SU-DHL-6 (cell line): Measurements from ENCODE around the gene HAUS7.

Experiments
- H2AFZ ChIP-seq: fragments of 200-600 bp; sonication (generic); 2 replicates; pipeline ENCODE4 v1.6.1; 2014; ENCODE audit warnings: low read depth, mild to moderate bottlenecking, moderate library complexity, mixed read lengths, antibody characterized with exemption, low read length; ENCODE audit not compliant: severe bottlenecking
- H3F3A ChIP-seq: fragments of 200-600 bp; shearing (Covaris generic); 2 replicates; pipeline ENCODE4 v1.6.0; 2016; ENCODE audit warnings: antibody characterized with exemption, mild to moderate bottlenecking; ENCODE audit not compliant: insufficient read depth
- H3K27ac ChIP-seq: fragments of 200-600 bp; sonication (generic); 2 replicates; pipeline ENCODE4 v1.5.1; 2016; ENCODE audit warnings: low read depth, mild to moderate bottlenecking, low read length, moderate library complexity, mixed read lengths
- H3K27me3 ChIP-seq: fragments of 200-600 bp; sonication (generic), shearing (Covaris generic); 2 replicates; pipeline ENCODE4 v1.6.0; 2014; ENCODE audit warnings: mild to moderate bottlenecking, low read length
- H3K36me3 ChIP-seq: fragments of 200-600 bp; sonication (generic); 2 replicates; pipeline ENCODE4 v1.6.1; 2014; ENCODE audit warnings: mild to moderate bottlenecking, low read length, mixed read lengths
- H3K4me2 ChIP-seq: fragments of 300-600, 200-600 bp; shearing (Covaris generic), sonication (generic); 2 replicates; pipeline ENCODE4 v1.6.0; 2014; ENCODE audit warnings: low read length, low read depth, mild to moderate bottlenecking; ENCODE audit not compliant: poor library complexity, severe bottlenecking
- H3K4me3 ChIP-seq: fragments of 200-600 bp; sonication (generic); 2 replicates; pipeline ENCODE4 v1.5.1; 2014; ENCODE audit warnings: antibody characterized with exemption, low read length, mild to moderate bottlenecking, mixed read lengths; ENCODE audit not compliant: insufficient read depth, poor library complexity, severe bottlenecking
- H3K79me2 ChIP-seq: fragments of 200-600 bp; sonication (generic); 2 replicates; pipeline ENCODE4 v1.6.1; 2014; ENCODE audit warnings: mild to moderate bottlenecking, low read length, moderate library complexity; ENCODE audit not compliant: insufficient read depth
- H3K9ac ChIP-seq: fragments of 200-600 bp; sonication (generic); 2 replicates; pipeline ENCODE4 v1.7.0; 2014; ENCODE audit warnings: mild to moderate bottlenecking, low read length
- H3K9me2 ChIP-seq: fragments of 200-600 bp; sonication (generic); replicated peaks from 2 replicates; pipeline ENCODE4 v1.6.1; 2014; ENCODE audit warnings: low read length; ENCODE audit not compliant: insufficient read depth
- H3K9me3 ChIP-seq: fragments of 200-600 bp; sonication (generic); 2 replicates; pipeline ENCODE4 v1.6.1; 2014; ENCODE audit warnings: low read length, mixed read lengths; ENCODE audit not compliant: insufficient read depth
- H4K20me1 ChIP-seq: fragments of 200-600 bp; sonication (generic); 2 replicates; pipeline ENCODE4 v1.6.1; 2014; ENCODE audit warnings: low read depth, mild to moderate bottlenecking, antibody characterized with exemption, low read length, moderate library complexity, mixed read lengths
- CTCF ChIP-seq: fragments of 200-600 bp; sonication (generic); IDR thresholded peaks from one replicate; pipeline ENCODE4 v1.5.1; 2017; ENCODE audit warnings: antibody characterized with exemption, mild to moderate bottlenecking, low read length, moderate library complexity; ENCODE audit not compliant: insufficient read depth, poor library complexity, severe bottlenecking
- EZH2phosphoT487 ChIP-seq: fragments of 200-600 bp; sonication (generic), shearing (Covaris generic); conservative IDR thresholded peaks from 2 replicates; pipeline ENCODE4 v1.6.1; 2018; ENCODE audit warnings: mild to moderate bottlenecking, antibody characterized with exemption, low read length, moderate library complexity, mixed read lengths

The HAUS7 gene

GRCh38 chrX:153443476-153444332 is 26.7 kb downstream of the HAUS7 start:
- Histone ChIP-seq H3K9me2 (no peaks in the 10 kb centered on the region), H3K36me3 (no peaks in the 10 kb centered on the region), H3K79me2 (no peaks in the 10 kb centered on the region), H3K27ac (no peak overlapping the region), H3F3A (no peaks in the 10 kb centered on the region), H3K9me3 (no peaks in the 10 kb centered on the region), H3K9ac (no peak overlapping the region), H4K20me1 (no peaks in the 10 kb centered on the region), H2AFZ (no peak overlapping the region), H3K4me3 (no peak overlapping the region), H3K4me2 (no peak overlapping the region), H3K27me3 (no peaks in the 10 kb centered on the region)
- TF ChIP-seq CTCF: no peak
- TF ChIP-seq EZH2phosphoT487: no peak

GRCh38 chrX:153442463-153442862 is 27.9 kb downstream of the HAUS7 start:
- no peak overlapping the region for H3K4me3 ChIP-seq
- TF ChIP-seq EZH2phosphoT487 (no peak), CTCF (no peak)
- H3K36me3 ChIP-seq: no peaks in the 10 kb centered on the region
- no peak overlapping the region for H3K4me2 ChIP-seq
- no peaks in the 10 kb centered on the region for H4K20me1 ChIP-seq
- H3K9ac ChIP-seq: no peak overlapping the region
- no peaks in the 10 kb centered on the region for H3F3A ChIP-seq
- no peaks in the 10 kb centered on the region for H3K9me2 ChIP-seq
- H3K27me3 ChIP-seq: no peaks in the 10 kb centered on the region
- H3K79me2 ChIP-seq: no peaks in the 10 kb centered on the region
- no peak overlapping the region for H2AFZ ChIP-seq
- H3K27ac ChIP-seq: no peak overlapping the region
- H3K9me3 ChIP-seq: no peaks in the 10 kb centered on the region

- Histone ChIP-seq H3K9ac (no peak overlapping the region), H3K27me3 (no peaks in the 10 kb centered on the region), H3K27ac (no peak overlapping the region), H3K79me2 (no peaks in the 10 kb centered on the region), H3F3A (no peaks in the 10 kb centered on the region), H3K4me2 (no peak overlapping the region), H3K4me3 (no peak overlapping the region), H4K20me1 (no peaks in the 10 kb centered on the region), H3K9me2 (no peaks in the 10 kb centered on the region), H2AFZ (no peak overlapping the region), H3K9me3 (no peaks in the 10 kb centered on the region), H3K36me3 (no peaks in the 10 kb centered on the region)
- no peak for TF ChIP-seq CTCF
- no peak for TF ChIP-seq EZH2phosphoT487
Measured at GRCh38 chrX:153441981-153442380, 28.4 kb downstream of the HAUS7 start.
